ENCODE data around the gene GUCA2B.

DNA sequence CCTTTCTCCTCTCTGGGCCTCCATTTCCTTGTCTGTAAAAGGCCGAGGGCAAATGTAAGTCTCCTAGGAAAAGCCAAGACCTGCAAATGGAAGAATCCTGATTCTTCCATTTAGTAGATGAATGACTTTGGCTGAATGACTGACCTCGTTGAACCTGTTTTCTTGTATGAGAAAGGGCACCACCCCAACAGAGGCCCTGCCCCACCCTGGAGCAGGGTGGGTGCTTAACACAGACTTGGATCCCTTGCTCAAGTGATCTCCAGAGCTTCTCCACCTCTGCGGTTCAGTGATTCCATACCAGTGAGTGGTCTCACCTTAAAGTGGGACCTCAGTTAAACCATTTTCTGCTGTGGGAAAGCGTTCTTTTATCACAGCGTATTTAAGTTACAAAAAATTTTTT, 39.0 kb upstream of the GUCA2B start:
- TF ChIP-seq SUZ12 (IDR thresholded peaks at IDR 0.05; ENCODE audit: extremely low read depth, insufficient read depth, insufficient read length) (no peak), YY1 (IDR thresholded peaks at IDR 0.05; ENCODE audit: insufficient read depth, insufficient read length) (no peak), ZNF274 (IDR thresholded peaks at IDR 0.05; ENCODE audit: low read depth, low read length) (no peak)

Data from NT2/D1 (cell line).